GM12891 (cell line): ENCODE results near the gene PAPPA2.

Experiments
- PAX5 ChIP-seq: IDR thresholded peaks from 2 replicates; pipeline ENCODE4 v1.6.1; 2011; ENCODE audit warnings: low read length, moderate library complexity, mild to moderate bottlenecking; ENCODE audit not compliant: insufficient read depth, severe bottlenecking
- POLR2A ChIP-seq: IDR thresholded peaks from 2 replicates; pipeline ENCODE4 v1.6.1; 2011; ENCODE audit warnings: low read depth, low read length, control low read depth
- POLR2AphosphoS5 ChIP-seq: IDR thresholded peaks from 2 replicates; pipeline ENCODE4 v1.6.1; 2011; ENCODE audit warnings: low read depth, low read length, control low read depth
- SPI1 ChIP-seq: IDR thresholded peaks from 2 replicates; pipeline ENCODE4 v1.6.1; 2011; ENCODE audit warnings: low read depth, low read length, control low read depth
- TAF1 ChIP-seq: IDR thresholded peaks from 2 replicates; pipeline ENCODE4 v1.6.1; 2011; ENCODE audit warnings: low read depth, low read length, control low read depth

DNA sequence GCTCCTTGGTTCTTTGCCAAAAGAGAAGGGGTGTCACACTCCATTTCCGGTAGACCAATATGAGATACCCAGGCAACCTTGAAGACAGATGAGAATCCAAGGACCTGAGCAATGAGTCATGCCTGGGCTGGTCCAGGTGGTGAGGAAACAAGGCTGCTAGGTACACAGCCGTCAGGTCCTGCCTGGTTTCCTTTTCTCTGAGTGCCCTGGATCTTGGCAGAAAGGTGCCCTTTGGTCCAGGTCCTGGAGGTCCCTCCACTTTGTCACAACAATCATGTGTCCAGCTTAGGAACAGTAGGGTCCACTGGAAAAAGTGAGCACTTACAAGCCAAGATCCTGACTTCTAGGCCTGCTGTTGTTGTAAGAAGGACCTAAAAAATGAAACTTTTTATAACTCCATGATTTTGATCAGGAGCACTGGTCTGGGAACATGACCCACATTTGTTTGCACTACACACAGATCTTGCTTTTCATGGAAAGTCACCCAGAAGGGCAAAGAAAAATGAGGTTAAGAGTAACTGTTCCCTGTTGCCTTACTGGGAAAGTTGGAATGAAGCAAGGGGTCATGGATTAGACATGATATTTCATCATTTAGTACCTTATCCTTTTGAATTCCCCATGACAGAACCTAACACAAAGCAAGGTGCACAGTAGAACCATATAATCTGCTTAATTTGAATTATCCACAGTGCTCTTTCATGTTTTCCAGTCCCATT lies 94.7 kb downstream of the PAPPA2 start:
- no peak for TF ChIP-seq POLR2A
- TF ChIP-seq POLR2AphosphoS5, result no peak
- no peak for TF ChIP-seq TAF1
- no peak for TF ChIP-seq PAX5
- TF ChIP-seq SPI1, result no peak
